ENCODE results near the gene RCBTB2.
"Not testable (repeated sequence)": the region's sequence is repeated elsewhere in the genome, so short reads cannot be mapped to it uniquely, and the experiment has no call there.

RCBTB2 gene

GRCh38 chr13:48476686-48477085 lies 56.2 kb downstream of the RCBTB2 start:
- no peak overlapping the region for H3K27ac Mint-ChIP-seq

GRCh38 chr13:48476215-48476614 lies 56.7 kb downstream of the RCBTB2 start:
- no peaks in the 10 kb centered on the region for H3K4me1 Mint-ChIP-seq
- H3K27me3 Mint-ChIP-seq, result no peaks in the 10 kb centered on the region
- H3K27ac Mint-ChIP-seq, result no peak overlapping the region
- H3K4me3 Mint-ChIP-seq, result no peak overlapping the region
- no peaks in the 10 kb centered on the region for H3K9me3 Mint-ChIP-seq
- H3K36me3 Mint-ChIP-seq, result peaks cover 6% of the 10 kb centered on the region

More at GRCh38 chr13:48476686-48477085, 56.2 kb downstream of the RCBTB2 start:
- no peaks in the 10 kb centered on the region for H3K4me1 Mint-ChIP-seq
- H3K9me3 Mint-ChIP-seq, result no peaks in the 10 kb centered on the region
- H3K4me3 Mint-ChIP-seq, result no peak overlapping the region
- H3K36me3 Mint-ChIP-seq, result peaks cover 6% of the 10 kb centered on the region
- H3K27me3 Mint-ChIP-seq, result no peaks in the 10 kb centered on the region

GRCh38 chr13:48475230-48475629 lies 57.6 kb downstream of the RCBTB2 start:
- Mint-ChIP-seq H3K4me1 (no peaks in the 10 kb centered on the region), H3K9me3 (no peaks in the 10 kb centered on the region), H3K36me3 (peaks cover 6% of the 10 kb centered on the region), H3K27ac (no peak overlapping the region), H3K4me3 (no peak overlapping the region), H3K27me3 (no peaks in the 10 kb centered on the region)

GRCh38 chr13:48457578-48458242 lies 75.2 kb downstream of the RCBTB2 start:
- H3K27ac Mint-ChIP-seq, result no peak overlapping the region
- H3K9me3 Mint-ChIP-seq, result no peaks in the 10 kb centered on the region
- peaks cover 43% of the 10 kb centered on the region for H3K36me3 Mint-ChIP-seq
- H3K4me1 Mint-ChIP-seq, result peaks cover 14% of the 10 kb centered on the region
- H3K4me3 Mint-ChIP-seq, result no peak overlapping the region
- H3K27me3 Mint-ChIP-seq, result no peaks in the 10 kb centered on the region

- H3K27me3 Mint-ChIP-seq, result no peaks in the 10 kb centered on the region
- H3K27ac Mint-ChIP-seq, result no peak overlapping the region
- peaks cover 23% of the 10 kb centered on the region for H3K4me1 Mint-ChIP-seq
- no peak overlapping the region for H3K4me3 Mint-ChIP-seq
- H3K36me3 Mint-ChIP-seq, result peaks cover 50% of the 10 kb centered on the region
- H3K9me3 Mint-ChIP-seq, result no peaks in the 10 kb centered on the region
Measured at GRCh38 chr13:48456546-48456945, 76.3 kb downstream of the RCBTB2 start.

- H3K4me1 Mint-ChIP-seq, result peaks cover 55% of the 10 kb centered on the region
Measured at GRCh38 chr13:48451196-48451595, 81.7 kb downstream of the RCBTB2 start.

GRCh38 chr13:48449656-48450055 lies 83.2 kb downstream of the RCBTB2 start:
- Mint-ChIP-seq H3K27me3 (no peaks in the 10 kb centered on the region), H3K27ac (no peak overlapping the region), H3K4me1 (peaks cover 52% of the 10 kb centered on the region), H3K9me3 (peaks cover 6% of the 10 kb centered on the region), H3K4me3 (no peak overlapping the region), H3K36me3 (peaks cover 34% of the 10 kb centered on the region)

More at GRCh38 chr13:48451196-48451595, 81.7 kb downstream of the RCBTB2 start:
- not testable (repeated sequence) for H3K4me3 Mint-ChIP-seq, H3K9me3 Mint-ChIP-seq, H3K27ac Mint-ChIP-seq, H3K27me3 Mint-ChIP-seq
- peaks cover 40% of the 10 kb centered on the region for H3K36me3 Mint-ChIP-seq

GRCh38 chr13:48448959-48449614 lies 83.8 kb downstream of the RCBTB2 start:
- Mint-ChIP-seq H3K36me3 (peaks cover 30% of the 10 kb centered on the region), H3K4me1 (peaks cover 50% of the 10 kb centered on the region), H3K27me3 (no peaks in the 10 kb centered on the region), H3K9me3 (peaks cover 6% of the 10 kb centered on the region), H3K4me3 (peak overlapping the region; percentile 71), H3K27ac (no peak overlapping the region)

GRCh38 chr13:48448285-48448958 lies 84.5 kb downstream of the RCBTB2 start:
- H3K36me3 Mint-ChIP-seq, result peaks cover 26% of the 10 kb centered on the region

GRCh38 chr13:48446464-48446863 lies 86.4 kb downstream of the RCBTB2 start:
- Mint-ChIP-seq H3K4me3 (no peak overlapping the region), H3K9me3 (peaks cover 6% of the 10 kb centered on the region), H3K4me1 (peaks cover 37% of the 10 kb centered on the region), H3K27me3 (no peaks in the 10 kb centered on the region), H3K36me3 (peaks cover 12% of the 10 kb centered on the region), H3K27ac (no peak overlapping the region)

More at GRCh38 chr13:48448285-48448958, 84.5 kb downstream of the RCBTB2 start:
- Mint-ChIP-seq H3K4me3 (peak overlapping the region; percentile 71), H3K27me3 (no peaks in the 10 kb centered on the region), H3K9me3 (peaks cover 6% of the 10 kb centered on the region), H3K27ac (no peak overlapping the region), H3K4me1 (peaks cover 46% of the 10 kb centered on the region)

GRCh38 chr13:48443442-48444208 lies 89.3 kb downstream of the RCBTB2 start:
- H3K27me3 Mint-ChIP-seq, result no peaks in the 10 kb centered on the region
- H3K9me3 Mint-ChIP-seq, result no peaks in the 10 kb centered on the region
- peaks cover 5% of the 10 kb centered on the region for H3K36me3 Mint-ChIP-seq
- peak overlapping the region; percentile 63 for H3K27ac Mint-ChIP-seq
- peak overlapping the region; percentile 24 for H3K4me3 Mint-ChIP-seq
- H3K4me1 Mint-ChIP-seq, result peaks cover 26% of the 10 kb centered on the region

All from activated naive CD4-positive, alpha-beta T cell treated with anti-CD3 and anti-CD28 coated beads, Interleukin-2, amount 50 U/mL, for 24 hours (primary cell).